Measurements from ENCODE around the gene SLC43A3. TPM values are rescaled to one million over a fixed set of nuclear protein-coding genes. Genes with fewer than 3 reads are reported as not detected.

Gene SLC43A3
- total RNA-seq, 1 donor = 74.3 TPM

- TF ChIP-seq CTCF (IDR thresholded peaks at IDR 0.05; ENCODE audit: insufficient read depth, low read length) = no peak
- no peak for DNase-seq (ENCODE audit: low read depth)
Measured at GRCh38 chr11:57360991-57361390, 65.9 kb downstream of the SLC43A3 start.

GRCh38 chr11:57359896-57360690 lies 66.8 kb downstream of the SLC43A3 start:
- DNase-seq (ENCODE audit: low read depth) = no peak
- H3K4me3 ChIP-seq (ENCODE audit: low read depth, low read length) = no peak overlapping the region
- no peak for TF ChIP-seq CTCF (IDR thresholded peaks at IDR 0.05; ENCODE audit: insufficient read depth, low read length)

More at GRCh38 chr11:57360991-57361390, 65.9 kb downstream of the SLC43A3 start:
- no peak overlapping the region for H3K4me3 ChIP-seq (ENCODE audit: low read depth, low read length)

GRCh38 chr11:57359396-57359795 lies 67.5 kb downstream of the SLC43A3 start:
- no peak for TF ChIP-seq CTCF (IDR thresholded peaks at IDR 0.05; ENCODE audit: insufficient read depth, low read length)
- no peak for DNase-seq (ENCODE audit: low read depth)
- H3K4me3 ChIP-seq (ENCODE audit: low read depth, low read length) = no peak overlapping the region

- DNase-seq (ENCODE audit: low read depth) = no peak
- no peak overlapping the region for H3K4me3 ChIP-seq (ENCODE audit: low read depth, low read length)
- no peak for TF ChIP-seq CTCF (IDR thresholded peaks at IDR 0.05; ENCODE audit: insufficient read depth, low read length)
Measured at GRCh38 chr11:57358991-57359390, 67.9 kb downstream of the SLC43A3 start.

- DNase-seq (ENCODE audit: low read depth) = peak; percentile 51
- H3K4me3 ChIP-seq (ENCODE audit: low read depth, low read length) = no peak overlapping the region
- no peak for TF ChIP-seq CTCF (IDR thresholded peaks at IDR 0.05; ENCODE audit: insufficient read depth, low read length)
Measured at GRCh38 chr11:57358543-57358961, 68.4 kb downstream of the SLC43A3 start.

- DNase-seq (ENCODE audit: low read depth) = peak; percentile 53
- no peak overlapping the region for H3K4me3 ChIP-seq (ENCODE audit: low read depth, low read length)
- TF ChIP-seq CTCF (IDR thresholded peaks at IDR 0.05; ENCODE audit: insufficient read depth, low read length) = no peak
Measured at GRCh38 chr11:57357856-57358255, 69.1 kb downstream of the SLC43A3 start.
